Measurements from ENCODE around the gene GAMT.

GAMT gene

GRCh38 chr19:1417681-1418495 lies 16.5 kb upstream of the GAMT start:
- DNase-seq, result no peak

GRCh38 chr19:1417145-1417544 lies 15.8 kb upstream of the GAMT start:
- no peak for DNase-seq

- no peak for DNase-seq
These were observed 14.9 kb upstream of the GAMT start for GRCh38 chr19:1416014-1416841.

- DNase-seq, result no peak
These were observed 11.9 kb upstream of the GAMT start for GRCh38 chr19:1412995-1413800.

GRCh38 chr19:1412323-1412923 lies 11.1 kb upstream of the GAMT start:
- no peak for DNase-seq

GRCh38 chr19:1411255-1412191 lies 10.2 kb upstream of the GAMT start:
- no peak for DNase-seq

- no peak for DNase-seq
These were observed 9.4 kb upstream of the GAMT start for GRCh38 chr19:1410789-1411188.

- no peak for DNase-seq
These were observed 8.9 kb upstream of the GAMT start for GRCh38 chr19:1410136-1410786.

GRCh38 chr19:1409204-1410005 lies 8.1 kb upstream of the GAMT start:
- DNase-seq, result no peak

GRCh38 chr19:1408300-1409203 lies 7.2 kb upstream of the GAMT start:
- DNase-seq, result peak; percentile 51

GRCh38 chr19:1407528-1408299 lies 6.4 kb upstream of the GAMT start, which contains the start of gene DAZAP1:
Gene DAZAP1 (plus strand): TSS chr19:1407586. CDS start chr19:1407774, 188 bp downstream.
- DNase-seq, result no peak

GRCh38 chr19:1406774-1407527 lies 5.6 kb upstream of the GAMT start:
- DNase-seq, result peak; percentile 97

GRCh38 chr19:1402411-1403070 lies 1.2 kb upstream of the GAMT start:
- no peak for DNase-seq

GRCh38 chr19:1401889-1402217 lies 511 bp upstream of the GAMT start:
- DNase-seq, result no peak

- DNase-seq, result no peak
These were observed 833 bp downstream of the GAMT start for GRCh38 chr19:1400281-1401137.

GRCh38 chr19:1399745-1400144 lies 1.6 kb downstream of the GAMT start:
- no peak for DNase-seq

Measured in NCI-H2029 (cell line).